Panc1 (cell line): ENCODE results near the gene ZNF771. TPM values are rescaled to one million over a fixed set of nuclear protein-coding genes. Genes with fewer than 3 reads are reported as not detected.

ENCODE experiments used
- ATAC-seq: fragments of 200-7000 bp; cut with Tn5 transposase; 2 replicates; pipeline ENCODE4 v1.9.1; 2020; ENCODE audit warnings: mild to moderate bottlenecking, moderate library complexity
- BruUV-seq: library from RNA; stranded (reverse); fragments of 400-500 nt; replicated peaks from 2 replicates; lab custom pipeline; 2021; lab: Mats Ljungman, UMichigan
- CTCF ChIA-PET: fragments of 300-600 bp; sonication (Branson Sonifier 250); formaldehyde crosslinking; loops from one replicate; lab custom pipeline; 2022; ENCODE audit warnings: antibody characterized with exemption; lab: Charles Lee
- POLR2A ChIA-PET: fragments of 300-600 bp; sonication (Branson Sonifier 250); formaldehyde crosslinking; loops from one replicate; lab custom pipeline; 2022; ENCODE audit warnings: antibody characterized with exemption; lab: Charles Lee
- DNase-seq: peaks from one replicate; pipeline ENCODE4 v3.0.0-alpha.2; 2010; ENCODE audit warnings: low read depth, low spot score
- H3K27ac ChIP-seq: 2 replicates; pipeline ENCODE4 v1.5.1; 2011; ENCODE audit warnings: mild to moderate bottlenecking, low read length, inconsistent platforms
- H3K27me3 ChIP-seq: fragments of 200-500 bp; sonication (Bioruptor generic); 2 replicates; pipeline ENCODE4 v1.6.0; 2014; ENCODE audit warnings: low read length, inconsistent platforms; ENCODE audit not compliant: control insufficient read depth, insufficient read depth
- H3K36me3 ChIP-seq: fragments of 200-500 bp; sonication (Bioruptor generic); 2 replicates; pipeline ENCODE4 v1.5.1; 2014; ENCODE audit warnings: inconsistent platforms, mild to moderate bottlenecking, low read length, moderate library complexity; ENCODE audit not compliant: control insufficient read depth, insufficient read depth
- H3K4me1 ChIP-seq: 2 replicates; pipeline ENCODE4 v1.5.1; 2011; ENCODE audit warnings: inconsistent platforms, mild to moderate bottlenecking, low read length, moderate library complexity; ENCODE audit not compliant: control insufficient read depth, insufficient read depth
- H3K4me3 ChIP-seq, 2 experiments: 2 replicates each; pipeline ENCODE4 v1.5.1; 2011 to 2012; ENCODE audit warnings: low read depth in 2 of 2, low read length in 2 of 2, mild to moderate bottlenecking in 2 of 2, inconsistent platforms in 1 of 2, moderate library complexity in 1 of 2
- H3K9me3 ChIP-seq: fragments of 200-500 bp; sonication (Bioruptor generic); 2 replicates; pipeline ENCODE4 v1.5.1; 2014; ENCODE audit warnings: low read depth, mild to moderate bottlenecking, inconsistent platforms, low read length, moderate library complexity; ENCODE audit not compliant: control insufficient read depth, insufficient read depth
- POLR2AphosphoS5 ChIP-seq: IDR thresholded peaks from 2 replicates; pipeline ENCODE4 v1.6.1; 2012; ENCODE audit warnings: mild to moderate bottlenecking, low read depth, low read length, moderate library complexity
- SIN3A ChIP-seq: IDR thresholded peaks from 2 replicates; pipeline ENCODE4 v1.6.1; 2012; ENCODE audit warnings: low read depth, mild to moderate bottlenecking, low read length, moderate library complexity, borderline replicate concordance; ENCODE audit not compliant: insufficient read depth
- TCF7L2 ChIP-seq: IDR thresholded peaks from 2 replicates; pipeline ENCODE4 v1.6.1; 2011; ENCODE audit warnings: mild to moderate bottlenecking, low read depth, low read length, inconsistent platforms
- in situ Hi-C: cut with HindIII; loops from 2 replicates; pipeline ENCODE4 v1.10.0; 2016; ENCODE audit warnings: low sequenced_read_pairs, low pct_unique_long_range_greater_than_20kb
- intact Hi-C: fragments of 100-400 bp; cut with micrococcal nuclease; formaldehyde crosslinking; loops from one replicate; pipeline ENCODE4 v1.10.0; 2022; ENCODE audit not compliant: unreplicated experiment
- total RNA-seq: library from RNA; stranded (reverse); gene quantifications from one replicate; pipeline ENCODE4 v1.2.1, GENCODE V29; 2021; ENCODE audit not compliant: unreplicated experiment
- TF ChIP-seq, protein P1 (sequence below), 2 experiments: IDR thresholded peaks; 2 replicates each; pipeline ENCODE4 v1.6.1; 2011 to 2012; ENCODE audit warnings: low read depth in 2 of 2, control low read depth in 1 of 2, low read length in 1 of 2, mild to moderate bottlenecking in 1 of 2, moderate library complexity in 1 of 2; ENCODE audit not compliant: insufficient read depth in 1 of 2
- TF ChIP-seq, protein P2 (sequence below): fragments of 450-650 bp; IDR thresholded peaks from 2 replicates; pipeline ENCODE4 v1.5.1; 2017; ENCODE audit warnings: mild to moderate bottlenecking

The ZNF771 gene
- total RNA-seq, 1 experiment from 2014 or later, result 14.4 TPM

DNA sequence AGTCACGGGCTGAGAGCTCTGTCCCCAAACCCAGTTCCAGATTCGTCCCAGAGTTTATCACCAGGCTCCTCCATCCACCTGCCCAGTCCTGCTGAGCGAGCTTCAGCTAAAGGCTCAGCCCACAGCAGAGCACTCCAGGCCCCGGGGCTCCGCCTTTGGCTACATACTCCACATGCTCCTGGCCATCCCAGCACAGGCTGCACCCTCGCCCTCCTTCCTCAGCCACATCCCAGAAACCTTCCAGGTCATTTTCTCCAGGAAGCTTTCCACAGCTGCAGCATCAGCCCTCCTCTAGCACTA lies 47.6 kb upstream of the ZNF771 start:
- no peaks in the 10 kb centered on the region for H3K9me3 ChIP-seq
- no peaks in the 10 kb centered on the region for H3K27me3 ChIP-seq
- ChIA-PET POLR2A (no interaction called here), CTCF (interaction anchor here (1.1 kb wide), 1 partner anchor 49 kb away, joined by 3 read pairs; no protein-coding TSS in a partner anchor)
- intact Hi-C loops, result no loop called here
- in situ Hi-C loops, result no loop called here
- no peaks in the 10 kb centered on the region; the same call in 1 of the 2 replicates for H3K36me3 ChIP-seq
- ATAC-seq (no peak), DNase-seq (no peak)
- peaks cover 20% of the 10 kb centered on the region for H3K4me1 ChIP-seq
- no TSS peak for BruUV-seq
- no peak overlapping the region for H3K27ac ChIP-seq
- no peak overlapping the region for H3K4me3 ChIP-seq
- TF ChIP-seq POLR2AphosphoS5 (no peak), SIN3A (no peak), TCF7L2 (no peak)
- TF ChIP-seq, protein P1, sequence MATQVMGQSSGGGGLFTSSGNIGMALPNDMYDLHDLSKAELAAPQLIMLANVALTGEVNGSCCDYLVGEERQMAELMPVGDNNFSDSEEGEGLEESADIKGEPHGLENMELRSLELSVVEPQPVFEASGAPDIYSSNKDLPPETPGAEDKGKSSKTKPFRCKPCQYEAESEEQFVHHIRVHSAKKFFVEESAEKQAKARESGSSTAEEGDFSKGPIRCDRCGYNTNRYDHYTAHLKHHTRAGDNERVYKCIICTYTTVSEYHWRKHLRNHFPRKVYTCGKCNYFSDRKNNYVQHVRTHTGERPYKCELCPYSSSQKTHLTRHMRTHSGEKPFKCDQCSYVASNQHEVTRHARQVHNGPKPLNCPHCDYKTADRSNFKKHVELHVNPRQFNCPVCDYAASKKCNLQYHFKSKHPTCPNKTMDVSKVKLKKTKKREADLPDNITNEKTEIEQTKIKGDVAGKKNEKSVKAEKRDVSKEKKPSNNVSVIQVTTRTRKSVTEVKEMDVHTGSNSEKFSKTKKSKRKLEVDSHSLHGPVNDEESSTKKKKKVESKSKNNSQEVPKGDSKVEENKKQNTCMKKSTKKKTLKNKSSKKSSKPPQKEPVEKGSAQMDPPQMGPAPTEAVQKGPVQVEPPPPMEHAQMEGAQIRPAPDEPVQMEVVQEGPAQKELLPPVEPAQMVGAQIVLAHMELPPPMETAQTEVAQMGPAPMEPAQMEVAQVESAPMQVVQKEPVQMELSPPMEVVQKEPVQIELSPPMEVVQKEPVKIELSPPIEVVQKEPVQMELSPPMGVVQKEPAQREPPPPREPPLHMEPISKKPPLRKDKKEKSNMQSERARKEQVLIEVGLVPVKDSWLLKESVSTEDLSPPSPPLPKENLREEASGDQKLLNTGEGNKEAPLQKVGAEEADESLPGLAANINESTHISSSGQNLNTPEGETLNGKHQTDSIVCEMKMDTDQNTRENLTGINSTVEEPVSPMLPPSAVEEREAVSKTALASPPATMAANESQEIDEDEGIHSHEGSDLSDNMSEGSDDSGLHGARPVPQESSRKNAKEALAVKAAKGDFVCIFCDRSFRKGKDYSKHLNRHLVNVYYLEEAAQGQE (IDR thresholded peaks at IDR 0.05; ENCODE audit: insufficient read depth in 1 of 2, low read depth in 2 of 2, low read length in 1 of 2), result no peak
- TF ChIP-seq, protein P2, sequence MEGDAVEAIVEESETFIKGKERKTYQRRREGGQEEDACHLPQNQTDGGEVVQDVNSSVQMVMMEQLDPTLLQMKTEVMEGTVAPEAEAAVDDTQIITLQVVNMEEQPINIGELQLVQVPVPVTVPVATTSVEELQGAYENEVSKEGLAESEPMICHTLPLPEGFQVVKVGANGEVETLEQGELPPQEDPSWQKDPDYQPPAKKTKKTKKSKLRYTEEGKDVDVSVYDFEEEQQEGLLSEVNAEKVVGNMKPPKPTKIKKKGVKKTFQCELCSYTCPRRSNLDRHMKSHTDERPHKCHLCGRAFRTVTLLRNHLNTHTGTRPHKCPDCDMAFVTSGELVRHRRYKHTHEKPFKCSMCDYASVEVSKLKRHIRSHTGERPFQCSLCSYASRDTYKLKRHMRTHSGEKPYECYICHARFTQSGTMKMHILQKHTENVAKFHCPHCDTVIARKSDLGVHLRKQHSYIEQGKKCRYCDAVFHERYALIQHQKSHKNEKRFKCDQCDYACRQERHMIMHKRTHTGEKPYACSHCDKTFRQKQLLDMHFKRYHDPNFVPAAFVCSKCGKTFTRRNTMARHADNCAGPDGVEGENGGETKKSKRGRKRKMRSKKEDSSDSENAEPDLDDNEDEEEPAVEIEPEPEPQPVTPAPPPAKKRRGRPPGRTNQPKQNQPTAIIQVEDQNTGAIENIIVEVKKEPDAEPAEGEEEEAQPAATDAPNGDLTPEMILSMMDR, result no peak

DNA sequence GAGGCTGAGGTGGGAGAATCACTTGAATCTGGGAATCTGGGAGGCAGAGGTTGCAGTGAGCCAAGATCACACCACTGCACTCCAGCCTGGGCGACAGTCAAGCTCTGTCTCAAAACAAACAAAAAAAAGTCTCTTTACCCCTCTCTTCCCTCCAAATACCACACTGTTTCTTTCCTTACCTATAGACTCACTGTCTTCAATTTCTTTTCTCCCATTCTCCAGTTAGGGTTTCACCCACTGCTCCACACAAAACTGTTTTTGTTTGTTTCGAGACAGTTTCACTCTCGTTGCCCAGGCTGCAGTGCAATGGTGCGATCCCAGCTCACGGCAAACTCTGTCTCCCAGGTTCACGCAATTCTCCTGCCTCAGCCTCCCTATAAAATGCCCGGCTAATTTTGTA lies 46.2 kb upstream of the ZNF771 start:
- peaks cover 6% of the 10 kb centered on the region for H3K36me3 ChIP-seq
- ChIA-PET POLR2A (no interaction called here), CTCF (no interaction called here)
- H3K4me1 ChIP-seq, result peaks cover 12% of the 10 kb centered on the region
- H3K4me3 ChIP-seq, result no peak overlapping the region
- no peak for TF ChIP-seq POLR2AphosphoS5
- no peak for TF ChIP-seq SIN3A
- TF ChIP-seq, protein P1 (IDR thresholded peaks at IDR 0.05; ENCODE audit: insufficient read depth in 1 of 2, low read depth in 2 of 2, low read length in 1 of 2), result no peak
- no peak for TF ChIP-seq TCF7L2
- TF ChIP-seq, protein P2, result no peak
- in situ Hi-C loops (no loop called here), intact Hi-C loops (no loop called here)
- no peaks in the 10 kb centered on the region for H3K9me3 ChIP-seq
- no peak overlapping the region for H3K27ac ChIP-seq
- DNase-seq, result no peak
- no TSS peak for BruUV-seq
- no peaks in the 10 kb centered on the region for H3K27me3 ChIP-seq
- no peak for ATAC-seq
